Fibroblast of pulmonary artery (primary cell): ENCODE results near the gene EEFSEC.
A peak's percentile ranks its signal among the peaks of the same experiment; 100 is the strongest.

Source experiments
- DNase-seq: peaks from one replicate; pipeline ENCODE4 v3.0.0-alpha.2; 2010; ENCODE audit warnings: low read depth
- H3K4me3 ChIP-seq: replicated peaks from 2 replicates; pipeline ENCODE4 v1.5.1; 2011; ENCODE audit warnings: low read depth, mild to moderate bottlenecking, control low read depth, low read length, moderate library complexity
- CTCF ChIP-seq: IDR thresholded peaks from 2 replicates; pipeline ENCODE4 v1.5.1; 2011; ENCODE audit warnings: mild to moderate bottlenecking, control low read depth, low read length, inconsistent platforms; ENCODE audit errors: missing control alignments

EEFSEC gene

GRCh38 chr3:128380719-128381118, 227.4 kb downstream of the EEFSEC start:
- TF ChIP-seq CTCF: no peak
- DNase-seq: no peak

GRCh38 chr3:128381609-128382008, 228.3 kb downstream of the EEFSEC start:
- DNase-seq: no peak
- no peak overlapping the region for H3K4me3 ChIP-seq
- no peak for TF ChIP-seq CTCF

More at GRCh38 chr3:128380719-128381118, 227.4 kb downstream of the EEFSEC start:
- H3K4me3 ChIP-seq: no peak overlapping the region

GRCh38 chr3:128382221-128382807, 229.0 kb downstream of the EEFSEC start:
- TF ChIP-seq CTCF: no peak
- H3K4me3 ChIP-seq: no peak overlapping the region

GRCh38 chr3:128383316-128384235, 230.3 kb downstream of the EEFSEC start:
- H3K4me3 ChIP-seq: no peak overlapping the region
- DNase-seq: peak; percentile 55
- TF ChIP-seq CTCF: no peak

More at GRCh38 chr3:128382221-128382807, 229.0 kb downstream of the EEFSEC start:
- DNase-seq: no peak

- TF ChIP-seq CTCF: no peak
- H3K4me3 ChIP-seq: no peak overlapping the region
- DNase-seq: peak; percentile 87
These were observed 232.0 kb downstream of the EEFSEC start for GRCh38 chr3:128385080-128385832.

GRCh38 chr3:128388932-128389331, 235.7 kb downstream of the EEFSEC start:
- no peak for DNase-seq
- no peak for TF ChIP-seq CTCF
- no peak overlapping the region for H3K4me3 ChIP-seq
